Activated CD8-positive, alpha-beta T cell treated with anti-CD3 and anti-CD28 coated beads for 36 hours (primary cell): ENCODE results near the gene TOMM5. TPM values are rescaled to one million over a fixed set of nuclear protein-coding genes. Genes with fewer than 3 reads are reported as not detected.

Experiments
- ATAC-seq: fragments of 200-7000 bp; cut with Tn5 transposase; one replicate; pipeline ENCODE4 v1.10.0; 2021; ENCODE audit warnings: mild to moderate bottlenecking, moderate library complexity
- CTCF ChIA-PET: fragments of 350-600 bp; sonication (Branson Sonifier 250); formaldehyde crosslinking; loops from one replicate; lab custom pipeline; 2021; ENCODE audit warnings: antibody characterized with exemption; lab: Charles Lee
- POLR2A ChIA-PET: fragments of 350-600 bp; sonication (Branson Sonifier 250); formaldehyde crosslinking; loops from one replicate; lab custom pipeline; 2021; ENCODE audit warnings: antibody characterized with exemption; lab: Charles Lee
- DNase-seq: peaks from one replicate; pipeline ENCODE4 v3.0.0-alpha.2; 2020
- H3K27ac Mint-ChIP-seq: one replicate; pipeline ENCODE4 v1.8.0; 2021; ENCODE audit warnings: mild to moderate bottlenecking, mixed read lengths
- H3K27me3 Mint-ChIP-seq: one replicate; pipeline ENCODE4 v1.8.0; 2021; ENCODE audit warnings: mixed read lengths
- H3K36me3 Mint-ChIP-seq: one replicate; pipeline ENCODE4 v1.8.0; 2021; ENCODE audit warnings: low read depth, mixed read lengths
- H3K4me1 Mint-ChIP-seq: one replicate; pipeline ENCODE4 v1.8.0; 2021; ENCODE audit warnings: low read depth, mixed read lengths
- H3K4me3 Mint-ChIP-seq: one replicate; pipeline ENCODE4 v1.8.0; 2021; ENCODE audit warnings: mild to moderate bottlenecking, moderate library complexity, mixed read lengths
- H3K9me3 Mint-ChIP-seq: one replicate; pipeline ENCODE4 v1.8.0; 2021; ENCODE audit warnings: mixed read lengths
- CTCF ChIP-seq: fragments of 200-600 bp; IDR thresholded peaks from one replicate; pipeline ENCODE4 v1.8.0; 2022; ENCODE audit warnings: antibody characterized with exemption, mild to moderate bottlenecking
- intact Hi-C: fragments of 100-400 bp; cut with micrococcal nuclease; formaldehyde crosslinking; loops from one replicate; pipeline ENCODE4 v1.10.0; 2022
- total RNA-seq, 2 experiments: library from RNA; stranded (reverse); gene quantifications; one replicate each; pipeline ENCODE4 v1.2.3, GENCODE V29; 2021

The TOMM5 gene
- total RNA-seq, 2 experiments from 2014 or later: 156 to 168 TPM

GRCh38 chr9:37551468-37551867, 40.9 kb downstream of the TOMM5 start:
- no peaks in the 10 kb centered on the region for H3K36me3 Mint-ChIP-seq
- TF ChIP-seq CTCF: no peak
- intact Hi-C loops: no loop called here
- CTCF ChIA-PET: no interaction called here
- H3K9me3 Mint-ChIP-seq: no peaks in the 10 kb centered on the region
- H3K27ac Mint-ChIP-seq: no peak overlapping the region
- H3K4me1 Mint-ChIP-seq: no peaks in the 10 kb centered on the region
- DNase-seq: no peak
- no peak for ATAC-seq
- POLR2A ChIA-PET: no interaction called here
- H3K27me3 Mint-ChIP-seq: no peaks in the 10 kb centered on the region
- H3K4me3 Mint-ChIP-seq: no peak overlapping the region

GRCh38 chr9:37550781-37551180, 41.6 kb downstream of the TOMM5 start:
- TF ChIP-seq CTCF: no peak
- Mint-ChIP-seq H3K27ac (no peak overlapping the region), H3K4me1 (no peaks in the 10 kb centered on the region), H3K36me3 (no peaks in the 10 kb centered on the region), H3K4me3 (no peak overlapping the region), H3K27me3 (no peaks in the 10 kb centered on the region), H3K9me3 (no peaks in the 10 kb centered on the region)
- DNase-seq (no peak), ATAC-seq (no peak)
- intact Hi-C loops: no loop called here
- ChIA-PET POLR2A (no interaction called here), CTCF (no interaction called here)

- no peak for ATAC-seq
These were observed 42.9 kb downstream of the TOMM5 start for GRCh38 chr9:37549527-37549926.

DNA sequence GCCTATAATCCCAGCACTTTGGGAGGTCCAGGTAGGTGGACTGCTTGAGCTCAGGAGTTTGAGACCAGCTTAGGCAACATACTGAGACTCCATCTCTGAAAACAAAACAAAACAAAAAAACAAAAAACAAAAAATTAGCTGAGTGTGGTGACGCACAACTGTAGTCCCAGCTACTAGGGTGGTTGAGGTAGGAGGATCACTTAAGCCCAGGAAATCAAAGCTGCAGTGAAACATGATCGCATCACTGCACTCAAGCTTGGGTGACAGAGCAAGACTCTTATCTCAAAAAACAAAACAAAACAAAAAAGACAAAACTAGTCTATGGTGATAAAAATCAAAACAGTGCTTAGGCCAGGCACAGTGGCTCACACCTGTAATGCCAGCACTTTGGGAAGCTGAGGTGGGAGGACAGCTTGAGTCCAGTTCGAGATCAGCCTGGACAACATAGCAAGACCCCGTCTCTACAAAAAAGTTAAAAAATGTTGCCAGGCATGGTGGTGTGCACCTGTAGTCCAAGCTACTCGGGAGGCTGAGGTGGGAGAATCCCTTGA, 45.0 kb downstream of the TOMM5 start:
- DNase-seq: no peak
- no peaks in the 10 kb centered on the region for H3K36me3 Mint-ChIP-seq

More at GRCh38 chr9:37549527-37549926, 42.9 kb downstream of the TOMM5 start:
- no peaks in the 10 kb centered on the region for H3K27me3 Mint-ChIP-seq
- ChIA-PET POLR2A (no interaction called here), CTCF (no interaction called here)
- intact Hi-C loops: no loop called here
- H3K4me3 Mint-ChIP-seq: no peak overlapping the region
- no peaks in the 10 kb centered on the region for H3K4me1 Mint-ChIP-seq
- no peak for TF ChIP-seq CTCF
- no peaks in the 10 kb centered on the region for H3K36me3 Mint-ChIP-seq
- H3K9me3 Mint-ChIP-seq: no peaks in the 10 kb centered on the region
- no peak overlapping the region for H3K27ac Mint-ChIP-seq
- DNase-seq: no peak

More for the DNA sequence above, 45.0 kb downstream of the TOMM5 start:
- no peak for ATAC-seq
- H3K4me1 Mint-ChIP-seq: no peaks in the 10 kb centered on the region
- intact Hi-C loops: no loop called here
- CTCF ChIA-PET: no interaction called here
- H3K27me3 Mint-ChIP-seq: no peaks in the 10 kb centered on the region
- no peak overlapping the region for H3K27ac Mint-ChIP-seq
- no peak overlapping the region for H3K4me3 Mint-ChIP-seq
- TF ChIP-seq CTCF: no peak
- H3K9me3 Mint-ChIP-seq: no peaks in the 10 kb centered on the region
- POLR2A ChIA-PET: interaction anchor here (1.2 kb wide), 1 partner anchor 45 kb away, joined by 3 read pairs; the partner anchor contains the start of gene TOMM5
